Fibroblast of pulmonary artery (primary cell): ENCODE data around the gene PDZD7.

ENCODE experiments used
- DNase-seq: peaks from one replicate; pipeline ENCODE4 v3.0.0-alpha.2; 2010; ENCODE audit warnings: low read depth
- H3K4me3 ChIP-seq: replicated peaks from 2 replicates; pipeline ENCODE4 v1.5.1; 2011; ENCODE audit warnings: low read depth, mild to moderate bottlenecking, control low read depth, low read length, moderate library complexity
- CTCF ChIP-seq: IDR thresholded peaks from 2 replicates; pipeline ENCODE4 v1.5.1; 2011; ENCODE audit warnings: mild to moderate bottlenecking, control low read depth, low read length, inconsistent platforms; ENCODE audit errors: missing control alignments

The PDZD7 gene

DNA sequence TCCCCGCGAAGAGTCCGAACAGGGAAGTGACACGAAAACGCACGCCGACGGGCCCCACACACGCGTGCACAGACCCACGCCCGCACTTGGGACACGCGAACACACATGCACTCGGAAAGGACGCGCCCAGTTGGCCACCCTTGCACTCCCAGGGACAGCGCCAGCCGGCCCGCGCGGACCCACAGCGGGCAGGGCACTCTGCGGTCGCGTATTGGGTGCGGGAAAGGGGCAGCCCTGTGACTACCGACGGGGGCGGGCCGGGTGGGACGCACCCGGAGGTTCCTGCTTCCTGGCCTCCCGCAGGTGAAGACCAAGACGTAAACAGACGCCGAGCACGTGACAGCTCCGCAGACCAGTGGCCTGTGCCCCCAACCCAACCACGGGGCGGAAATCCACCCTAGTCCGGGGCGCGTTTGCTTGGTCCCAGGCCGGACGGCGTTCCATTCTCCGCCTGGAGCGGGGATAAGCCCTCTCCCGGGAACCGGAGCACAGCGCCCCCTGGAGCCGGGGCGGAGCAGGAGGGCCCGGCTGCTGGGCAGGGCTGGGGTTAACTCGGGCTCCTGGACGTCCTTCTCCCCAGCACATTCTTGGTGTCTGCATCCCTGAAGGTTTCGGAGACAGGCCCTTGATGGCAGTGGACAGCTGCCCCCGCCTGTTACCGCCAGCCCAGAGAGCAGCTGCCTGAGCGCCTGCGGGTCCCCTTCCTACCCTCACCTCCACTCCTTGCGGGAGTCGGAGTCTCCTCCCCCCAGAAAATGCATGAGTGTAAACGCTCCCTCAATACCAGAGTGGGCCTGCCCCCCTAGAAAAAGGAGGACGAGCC, 33.4 kb downstream of the PDZD7 start:
- peak overlapping the region; percentile 89 for H3K4me3 ChIP-seq
- peak; percentile 76 for DNase-seq
- TF ChIP-seq CTCF = peak; percentile 81

GRCh38 chr10:100996678-100997359, 34.1 kb downstream of the PDZD7 start:
- TF ChIP-seq CTCF = no peak
- H3K4me3 ChIP-seq = peak overlapping the region; percentile 89
- no peak for DNase-seq

- no peak for TF ChIP-seq CTCF
- no peak for DNase-seq
- no peak overlapping the region for H3K4me3 ChIP-seq
Observed at GRCh38 chr10:100995181-100995580, 35.7 kb downstream of the PDZD7 start.

DNA sequence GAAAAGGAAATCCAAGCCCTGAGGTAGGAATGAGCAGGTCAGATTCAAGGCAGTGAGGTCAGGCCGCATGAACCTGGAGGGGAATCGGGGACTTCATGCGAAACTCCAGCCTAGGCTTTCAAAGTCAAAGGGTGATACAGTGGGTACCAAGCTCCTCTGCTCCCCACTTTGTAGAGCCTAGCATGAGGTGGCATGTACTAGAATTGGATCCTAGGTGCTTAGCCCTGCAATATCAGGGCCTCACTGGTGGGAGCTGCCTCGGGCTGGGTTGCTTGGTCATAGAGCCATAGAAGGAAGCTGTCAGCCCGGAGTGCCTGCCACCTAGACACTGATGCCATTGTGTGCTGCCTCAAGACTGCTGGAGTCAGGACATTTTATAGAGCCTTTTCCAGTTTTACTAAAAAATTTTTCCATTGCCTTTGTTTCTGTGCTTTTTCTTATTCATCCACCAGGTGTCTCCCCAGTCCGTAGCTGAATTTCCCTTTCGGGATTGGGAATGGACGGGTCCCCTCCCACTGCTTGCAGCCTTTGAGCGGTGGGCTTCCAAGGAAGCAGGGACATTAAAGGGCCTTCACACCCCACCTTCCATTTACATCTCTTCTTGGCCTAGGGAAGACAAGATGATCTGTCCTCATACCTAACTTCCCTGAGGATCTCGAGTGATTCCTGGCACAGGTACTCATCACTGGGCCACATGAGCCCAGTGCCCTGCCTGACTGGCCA, 36.8 kb downstream of the PDZD7 start:
- DNase-seq = peak; percentile 61
- H3K4me3 ChIP-seq = no peak overlapping the region
- peak; percentile 73 for TF ChIP-seq CTCF

DNA sequence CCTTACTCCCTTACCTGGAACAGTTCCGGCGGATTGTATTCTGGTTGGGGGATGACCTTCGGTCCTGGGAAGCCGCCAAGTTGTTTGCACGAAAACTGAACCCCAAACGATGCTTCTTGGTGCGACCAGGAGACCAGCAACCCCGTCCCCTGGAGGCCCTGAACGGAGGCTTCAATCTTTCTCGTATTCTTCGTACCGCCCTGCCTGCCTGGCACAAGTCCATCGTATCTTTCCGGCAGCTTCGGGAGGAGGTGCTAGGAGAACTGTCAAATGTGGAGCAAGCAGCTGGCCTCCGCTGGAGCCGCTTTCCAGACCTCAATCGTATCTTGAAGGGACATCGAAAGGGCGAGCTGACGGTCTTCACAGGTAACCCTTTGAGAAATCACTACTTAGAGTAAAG, 41.8 kb downstream of the PDZD7 start:
- no peak overlapping the region for H3K4me3 ChIP-seq
- no peak for DNase-seq
- TF ChIP-seq CTCF = no peak

DNA sequence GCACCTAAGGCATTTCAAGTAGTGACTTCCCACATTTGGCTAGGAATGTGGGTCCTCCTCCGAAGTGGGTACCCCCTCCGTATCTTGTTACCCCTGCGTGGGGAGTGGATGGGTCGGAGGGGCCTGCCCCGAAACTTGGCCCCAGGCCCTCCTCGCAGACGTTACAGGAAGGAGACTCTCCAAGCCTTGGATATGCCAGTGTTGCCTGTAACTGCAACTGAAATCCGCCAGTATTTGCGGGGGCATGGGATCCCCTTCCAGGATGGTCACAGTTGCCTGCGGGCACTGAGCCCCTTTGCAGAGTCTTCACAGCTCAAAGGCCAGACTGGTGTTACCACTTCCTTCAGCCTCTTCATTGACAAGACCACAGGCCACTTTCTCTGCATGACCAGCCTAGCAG, 42.8 kb downstream of the PDZD7 start:
- no peak for TF ChIP-seq CTCF
- no peak for DNase-seq
- H3K4me3 ChIP-seq = peak overlapping the region; percentile 98
